Measurements from ENCODE around the gene FAM72A.
"Not testable (repeated sequence)": the region's sequence is repeated elsewhere in the genome, so short reads cannot be mapped to it uniquely, and the experiment has no call there.

Gene FAM72A

DNA sequence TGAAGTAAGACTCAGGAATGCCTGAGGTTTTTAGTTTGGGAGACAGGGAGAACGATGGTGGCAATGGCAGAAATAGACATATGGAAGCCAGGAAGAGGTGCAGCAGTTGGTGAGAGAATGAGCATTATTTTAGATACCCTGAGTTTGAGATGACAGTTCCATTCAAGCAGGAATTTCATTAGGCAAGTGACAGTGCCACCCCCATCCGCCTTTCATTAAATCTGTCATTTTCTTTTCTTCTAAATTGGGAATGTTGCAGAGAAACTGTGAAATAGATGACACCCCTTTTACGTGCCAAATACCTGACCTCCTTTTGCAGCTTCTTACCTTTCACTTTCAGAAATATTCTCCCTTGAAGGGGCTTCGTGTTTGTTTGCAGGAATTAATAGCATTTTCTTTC is 22.7 kb upstream of the FAM72A start:
- H3K27me3 ChIP-seq (ENCODE audit: control insufficient read depth, insufficient read depth, low read length); H3K4me1 ChIP-seq (ENCODE audit: control insufficient read depth, insufficient read depth, low read length); H3K9ac ChIP-seq (ENCODE audit: low read length); H3K36me3 ChIP-seq (ENCODE audit: control insufficient read depth, insufficient read depth, low read length); H3K4me3 ChIP-seq (ENCODE audit: low read length); H3K27ac ChIP-seq (ENCODE audit: low read depth, low read length): not testable (repeated sequence)

- H3K4me1 ChIP-seq (ENCODE audit: control insufficient read depth, insufficient read depth, low read length); H3K9ac ChIP-seq (ENCODE audit: low read length); H3K36me3 ChIP-seq (ENCODE audit: control insufficient read depth, insufficient read depth, low read length); H3K27me3 ChIP-seq (ENCODE audit: control insufficient read depth, insufficient read depth, low read length); H3K4me3 ChIP-seq (ENCODE audit: low read length); H3K27ac ChIP-seq (ENCODE audit: low read depth, low read length): not testable (repeated sequence)
These were observed 21.6 kb upstream of the FAM72A start for GRCh38 chr1:206224190-206224776.

- not testable (repeated sequence) for H3K36me3 ChIP-seq (ENCODE audit: control insufficient read depth, insufficient read depth, low read length); H3K27me3 ChIP-seq (ENCODE audit: control insufficient read depth, insufficient read depth, low read length); H3K4me3 ChIP-seq (ENCODE audit: low read length); H3K27ac ChIP-seq (ENCODE audit: low read depth, low read length); H3K4me1 ChIP-seq (ENCODE audit: control insufficient read depth, insufficient read depth, low read length); H3K9ac ChIP-seq (ENCODE audit: low read length)
These were observed 18.9 kb upstream of the FAM72A start for GRCh38 chr1:206221585-206221984.

DNA sequence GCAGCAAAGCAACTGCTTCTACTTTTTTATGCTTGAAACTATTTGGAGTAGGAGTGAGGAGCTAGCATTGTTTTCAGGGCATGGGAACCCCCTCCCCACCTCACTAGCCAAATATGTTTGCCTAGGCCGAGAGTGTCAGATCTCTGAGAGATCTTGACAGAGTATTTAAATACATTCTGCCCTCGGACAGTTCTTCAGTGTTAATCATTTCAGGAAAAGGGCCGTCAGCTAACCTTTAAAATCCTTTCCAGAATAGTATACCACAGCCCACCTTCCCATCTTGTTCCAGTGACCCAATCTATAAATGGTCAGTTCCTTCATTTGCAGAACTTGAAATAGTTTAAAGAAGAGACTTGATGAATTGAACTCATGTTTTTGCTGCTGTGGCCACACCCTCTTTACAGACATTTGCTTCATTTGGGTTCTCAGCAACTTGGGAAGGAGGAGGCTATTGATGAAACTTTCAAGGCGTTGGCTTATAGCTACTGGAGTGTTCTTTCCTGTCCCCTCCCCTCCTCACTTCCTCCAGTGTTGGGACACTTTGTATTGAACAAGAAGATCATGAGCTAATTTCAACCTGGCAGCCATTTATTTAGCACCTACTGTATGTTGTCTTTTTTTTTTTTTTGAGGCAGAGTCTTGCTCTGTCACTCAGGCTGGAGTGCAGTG is 17.8 kb upstream of the FAM72A start:
- H3K9ac ChIP-seq (ENCODE audit: low read length); H3K4me1 ChIP-seq (ENCODE audit: control insufficient read depth, insufficient read depth, low read length); H3K27me3 ChIP-seq (ENCODE audit: control insufficient read depth, insufficient read depth, low read length); H3K4me3 ChIP-seq (ENCODE audit: low read length); H3K36me3 ChIP-seq (ENCODE audit: control insufficient read depth, insufficient read depth, low read length); H3K27ac ChIP-seq (ENCODE audit: low read depth, low read length): not testable (repeated sequence)

- H3K27ac ChIP-seq (ENCODE audit: low read depth, low read length); H3K27me3 ChIP-seq (ENCODE audit: control insufficient read depth, insufficient read depth, low read length); H3K36me3 ChIP-seq (ENCODE audit: control insufficient read depth, insufficient read depth, low read length); H3K4me1 ChIP-seq (ENCODE audit: control insufficient read depth, insufficient read depth, low read length); H3K4me3 ChIP-seq (ENCODE audit: low read length); H3K9ac ChIP-seq (ENCODE audit: low read length): not testable (repeated sequence)
These were observed 17.1 kb upstream of the FAM72A start for GRCh38 chr1:206219514-206220331.

GRCh38 chr1:206218765-206219164 is 16.1 kb upstream of the FAM72A start:
- not testable (repeated sequence) for H3K4me3 ChIP-seq (ENCODE audit: low read length); H3K36me3 ChIP-seq (ENCODE audit: control insufficient read depth, insufficient read depth, low read length); H3K27me3 ChIP-seq (ENCODE audit: control insufficient read depth, insufficient read depth, low read length); H3K27ac ChIP-seq (ENCODE audit: low read depth, low read length); H3K9ac ChIP-seq (ENCODE audit: low read length); H3K4me1 ChIP-seq (ENCODE audit: control insufficient read depth, insufficient read depth, low read length)

GRCh38 chr1:206218285-206218684 is 15.6 kb upstream of the FAM72A start:
- not testable (repeated sequence) for H3K27me3 ChIP-seq (ENCODE audit: control insufficient read depth, insufficient read depth, low read length); H3K9ac ChIP-seq (ENCODE audit: low read length); H3K27ac ChIP-seq (ENCODE audit: low read depth, low read length); H3K36me3 ChIP-seq (ENCODE audit: control insufficient read depth, insufficient read depth, low read length); H3K4me1 ChIP-seq (ENCODE audit: control insufficient read depth, insufficient read depth, low read length); H3K4me3 ChIP-seq (ENCODE audit: low read length)

DNA sequence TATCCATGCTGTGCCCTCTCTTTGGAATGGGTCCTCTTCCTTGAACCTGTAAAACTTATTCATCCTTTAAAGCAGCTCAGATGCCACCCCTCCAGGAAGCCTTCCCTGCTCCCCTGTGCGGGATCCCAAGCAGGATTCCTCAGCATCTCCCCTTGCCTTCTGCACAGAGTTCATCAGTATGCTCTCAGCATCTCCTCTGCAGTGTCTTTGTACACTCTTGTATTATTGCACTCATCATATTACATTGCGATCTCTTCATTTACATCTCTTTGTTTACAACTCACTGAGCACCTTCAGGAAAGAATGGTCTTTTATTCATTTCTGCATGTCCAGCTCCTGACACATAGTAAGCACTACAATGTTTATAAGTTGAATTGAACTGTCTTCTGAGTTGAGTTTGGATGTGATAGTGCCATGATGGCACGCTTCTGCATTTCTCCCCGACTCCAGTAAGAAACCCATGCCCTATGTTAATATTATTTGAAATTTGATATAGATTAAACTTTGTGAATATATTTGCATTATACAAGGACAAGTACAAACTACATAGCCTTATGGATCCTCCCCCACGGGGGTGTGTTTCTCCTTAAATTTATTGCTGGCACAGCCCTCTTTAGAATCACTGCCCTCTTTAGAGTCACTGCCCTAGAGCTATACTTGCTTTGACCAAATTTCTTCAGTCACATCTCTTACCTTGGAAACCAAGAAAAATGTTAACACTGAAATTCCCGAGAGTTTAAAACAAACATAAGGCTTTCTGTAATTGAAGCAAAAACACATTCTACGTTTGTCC is 13.2 kb upstream of the FAM72A start:
- H3K4me1 ChIP-seq (ENCODE audit: control insufficient read depth, insufficient read depth, low read length); H3K36me3 ChIP-seq (ENCODE audit: control insufficient read depth, insufficient read depth, low read length); H3K27ac ChIP-seq (ENCODE audit: low read depth, low read length); H3K4me3 ChIP-seq (ENCODE audit: low read length); H3K9ac ChIP-seq (ENCODE audit: low read length); H3K27me3 ChIP-seq (ENCODE audit: control insufficient read depth, insufficient read depth, low read length): not testable (repeated sequence)

- H3K4me3 ChIP-seq (ENCODE audit: low read length); H3K27ac ChIP-seq (ENCODE audit: low read depth, low read length); H3K36me3 ChIP-seq (ENCODE audit: control insufficient read depth, insufficient read depth, low read length); H3K9ac ChIP-seq (ENCODE audit: low read length); H3K27me3 ChIP-seq (ENCODE audit: control insufficient read depth, insufficient read depth, low read length); H3K4me1 ChIP-seq (ENCODE audit: control insufficient read depth, insufficient read depth, low read length): not testable (repeated sequence)
These were observed 8.2 kb upstream of the FAM72A start for GRCh38 chr1:206210802-206211201.

- not testable (repeated sequence) for H3K4me3 ChIP-seq (ENCODE audit: low read length); H3K27ac ChIP-seq (ENCODE audit: low read depth, low read length)
These were observed 2.9 kb upstream of the FAM72A start for GRCh38 chr1:206205569-206205968.

DNA sequence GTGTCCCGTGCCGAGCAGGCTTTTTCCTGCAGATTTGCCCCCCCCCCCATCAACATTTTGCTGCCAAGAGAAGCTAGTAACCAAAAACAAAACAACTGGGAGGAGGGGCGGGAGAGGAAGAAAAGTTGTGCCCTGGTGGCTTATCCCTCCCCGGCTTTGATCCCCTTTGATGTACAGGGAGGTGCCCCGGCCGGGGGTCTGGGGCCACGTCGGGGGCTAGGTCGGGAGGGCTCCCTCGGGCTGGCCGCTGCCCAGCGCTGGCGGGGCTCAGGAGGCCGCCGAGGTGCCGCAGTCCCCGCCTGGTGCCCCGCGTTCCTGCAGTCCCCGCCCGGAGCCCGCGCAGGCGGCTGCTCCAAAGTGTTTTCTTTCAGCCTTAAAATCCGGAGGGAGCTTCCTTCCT is 2.2 kb upstream of the FAM72A start:
- H3K4me3 ChIP-seq (ENCODE audit: low read length); H3K27ac ChIP-seq (ENCODE audit: low read depth, low read length); H3K27me3 ChIP-seq (ENCODE audit: control insufficient read depth, insufficient read depth, low read length); H3K9ac ChIP-seq (ENCODE audit: low read length); H3K4me1 ChIP-seq (ENCODE audit: control insufficient read depth, insufficient read depth, low read length); H3K36me3 ChIP-seq (ENCODE audit: control insufficient read depth, insufficient read depth, low read length): not testable (repeated sequence)

More at GRCh38 chr1:206205569-206205968, 2.9 kb upstream of the FAM72A start:
- H3K4me1 ChIP-seq (ENCODE audit: control insufficient read depth, insufficient read depth, low read length); H3K36me3 ChIP-seq (ENCODE audit: control insufficient read depth, insufficient read depth, low read length); H3K9ac ChIP-seq (ENCODE audit: low read length); H3K27me3 ChIP-seq (ENCODE audit: control insufficient read depth, insufficient read depth, low read length): not testable (repeated sequence)

DNA sequence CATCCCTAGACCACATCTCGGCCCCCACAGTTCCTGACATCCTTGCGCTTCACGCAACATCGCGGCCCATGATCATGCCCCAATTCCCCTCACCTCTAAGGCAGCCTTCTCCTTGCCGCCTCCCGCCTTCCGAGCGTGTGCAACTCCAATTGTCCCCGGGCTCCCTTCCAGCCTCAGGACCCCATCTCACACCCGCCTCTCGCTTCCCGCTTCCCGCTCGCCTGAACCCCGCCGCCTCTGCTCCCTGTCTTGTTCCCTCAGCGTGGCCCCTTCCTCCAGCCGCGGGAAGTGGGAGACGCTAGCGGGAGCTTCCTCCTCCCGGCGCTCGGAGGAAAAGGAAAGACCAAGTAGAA is 1.5 kb upstream of the FAM72A start:
- H3K4me3 ChIP-seq (ENCODE audit: low read length) = not testable (repeated sequence)

More for the DNA sequence above, 1.5 kb upstream of the FAM72A start:
- not testable (repeated sequence) for H3K9ac ChIP-seq (ENCODE audit: low read length); H3K27ac ChIP-seq (ENCODE audit: low read depth, low read length); H3K27me3 ChIP-seq (ENCODE audit: control insufficient read depth, insufficient read depth, low read length); H3K36me3 ChIP-seq (ENCODE audit: control insufficient read depth, insufficient read depth, low read length); H3K4me1 ChIP-seq (ENCODE audit: control insufficient read depth, insufficient read depth, low read length)

Measured in rectal smooth muscle tissue (tissue), 1 donor.